Keratinocyte (primary cell): ENCODE data around the gene EXT2. TPM values are rescaled to one million over a fixed set of nuclear protein-coding genes. Genes with fewer than 3 reads are reported as not detected.

Experiments
- DNase-seq: peaks from one replicate; pipeline ENCODE4 v3.0.0-alpha.2; 2011; ENCODE audit warnings: low read depth, missing footprints, low spot score
- FAIRE-seq: peaks from 2 replicates; lab custom pipeline; 2011; peaks lifted over from hg19 to GRCh38; lab: Jason Lieb, UNC
- H2AFZ ChIP-seq: 2 replicates; pipeline ENCODE4 v1.6.0; 2012; ENCODE audit warnings: low read length, control low read depth, inconsistent platforms; ENCODE audit not compliant: control insufficient read depth
- H3K27ac ChIP-seq: 2 replicates; pipeline ENCODE4 v1.5.1; 2011; ENCODE audit warnings: low read length; ENCODE audit not compliant: control insufficient read depth, insufficient read depth
- H3K27me3 ChIP-seq: 3 replicates; pipeline ENCODE4 v1.6.0; 2011; ENCODE audit warnings: low read length; ENCODE audit not compliant: control insufficient read depth, insufficient read depth; ENCODE audit errors: extremely low read depth
- H3K36me3 ChIP-seq, 2 experiments: 2 replicates in 1 of 2; 3 replicates in 1 of 2; pipeline ENCODE4 v1.5.1; 2011; ENCODE audit warnings: low read length in 2 of 2, mild to moderate bottlenecking in 1 of 2; ENCODE audit not compliant: control insufficient read depth in 2 of 2, insufficient read depth in 2 of 2; ENCODE audit errors: extremely low read depth in 1 of 2
- H3K4me1 ChIP-seq: 3 replicates; pipeline ENCODE4 v1.5.1; 2011; ENCODE audit warnings: low read length; ENCODE audit not compliant: control insufficient read depth, insufficient read depth; ENCODE audit errors: extremely low read depth
- H3K4me2 ChIP-seq: 3 replicates; pipeline ENCODE4 v1.6.0; 2011; ENCODE audit warnings: low read depth, low read length; ENCODE audit not compliant: control insufficient read depth, insufficient read depth; ENCODE audit errors: extremely low read depth
- H3K4me3 ChIP-seq, 3 experiments: fragments of 200-600 bp in 1 of 3; sonication (generic) in 1 of 3; 2 replicates in 2 of 3; 3 replicates in 1 of 3; pipeline ENCODE4 v1.5.1; 2011 to 2016; ENCODE audit warnings: low read length in 3 of 3, mild to moderate bottlenecking in 3 of 3, control low read depth in 2 of 3, inconsistent platforms in 1 of 3, low read depth in 1 of 3, mixed read lengths in 1 of 3, mixed run types in 1 of 3, moderate library complexity in 1 of 3; ENCODE audit not compliant: control insufficient read depth in 2 of 3, insufficient read depth in 2 of 3; ENCODE audit errors: extremely low read depth in 1 of 3
- H3K79me2 ChIP-seq: 2 replicates; pipeline ENCODE4 v1.6.0; 2012; ENCODE audit warnings: low read length; ENCODE audit not compliant: control insufficient read depth, insufficient read depth
- H3K9ac ChIP-seq: 3 replicates; pipeline ENCODE4 v1.6.0; 2011; ENCODE audit warnings: low read length; ENCODE audit not compliant: control insufficient read depth, insufficient read depth; ENCODE audit errors: extremely low read depth
- H3K9me1 ChIP-seq: 3 replicates; pipeline ENCODE4 v1.6.0; 2011; ENCODE audit warnings: low read length; ENCODE audit not compliant: control insufficient read depth, insufficient read depth; ENCODE audit errors: extremely low read depth
- H3K9me3 ChIP-seq: 2 replicates; pipeline ENCODE4 v1.5.1; 2012; ENCODE audit warnings: low read depth, low read length; ENCODE audit not compliant: control insufficient read depth
- H4K20me1 ChIP-seq: 3 replicates; pipeline ENCODE4 v1.6.0; 2011; ENCODE audit warnings: low read length; ENCODE audit not compliant: control insufficient read depth, insufficient read depth; ENCODE audit errors: extremely low read depth
- EZH2 ChIP-seq: IDR thresholded peaks from one replicate; pipeline ENCODE4 v1.6.1; 2012; ENCODE audit warnings: inconsistent platforms, mild to moderate bottlenecking, low read length, moderate library complexity
- dilution Hi-C: fragments of 300-500 bp; cut with MboI; formaldehyde crosslinking; loops from one replicate; pipeline ENCODE4 v1.7.0; 2020; ENCODE audit warnings: low sequenced_read_pairs; ENCODE audit not compliant: extremely low pct_ligation_motif_present
- polyA plus RNA-seq, 5 experiments: library from polyadenylated mRNA; depleted of rRNA in 3 of 5; stranded (reverse) in 3 of 5; stranded (forward) in 1 of 5; unstranded in 1 of 5; fragments of >200 nt; gene quantifications; 1 replicate in 1 of 5; 2 replicates in 3 of 5; 3 replicates in 1 of 5; pipeline versions ENCODE4 v1.2.1 to v1.2.3, GENCODE V29; 2011 to 2012; ENCODE audit warnings: missing spikeins in 2 of 5, low read depth in 1 of 5, low replicate concordance in 1 of 5
- TF ChIP-seq, protein P1 (sequence below), 3 experiments: IDR thresholded peaks in 1 of 3; conservative IDR thresholded peaks in 1 of 3; optimal IDR thresholded peaks in 1 of 3; 2 replicates in 2 of 3; 3 replicates in 1 of 3; pipeline versions ENCODE3 to v1.5.1; 2011; ENCODE audit warnings: low read length in 3 of 3, mild to moderate bottlenecking in 3 of 3, moderate library complexity in 2 of 3, control low read depth in 1 of 3, inconsistent platforms in 1 of 3; ENCODE audit not compliant: insufficient read depth in 2 of 3; ENCODE audit errors: extremely low read depth in 1 of 3

The EXT2 gene
- polyA plus RNA-seq, 1 donor (not counting 4 experiments of a cell fraction or from before 2014, with no cell fraction given): 148 TPM

DNA sequence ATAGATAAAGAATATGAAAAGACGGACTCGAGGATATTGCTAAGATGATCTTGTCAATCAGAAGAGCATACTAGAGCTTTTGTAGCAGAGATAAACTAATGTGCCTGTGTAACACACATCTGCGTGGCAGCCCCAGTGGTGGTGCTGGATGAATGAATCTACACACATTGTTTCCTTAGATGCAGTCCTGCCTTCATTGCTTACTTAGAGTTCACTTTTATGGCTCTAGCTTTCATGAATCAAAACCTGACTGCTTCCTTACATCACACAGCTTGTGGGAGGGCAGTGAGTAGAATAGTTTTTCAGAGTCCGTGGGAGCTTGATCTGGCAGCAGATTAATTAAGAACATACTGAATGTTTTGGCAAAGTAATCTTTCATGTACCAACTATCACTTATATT, 83.7 kb downstream of the EXT2 start:
- no peak overlapping the region for H3K4me3 ChIP-seq
- dilution Hi-C loops: no loop called here

DNA sequence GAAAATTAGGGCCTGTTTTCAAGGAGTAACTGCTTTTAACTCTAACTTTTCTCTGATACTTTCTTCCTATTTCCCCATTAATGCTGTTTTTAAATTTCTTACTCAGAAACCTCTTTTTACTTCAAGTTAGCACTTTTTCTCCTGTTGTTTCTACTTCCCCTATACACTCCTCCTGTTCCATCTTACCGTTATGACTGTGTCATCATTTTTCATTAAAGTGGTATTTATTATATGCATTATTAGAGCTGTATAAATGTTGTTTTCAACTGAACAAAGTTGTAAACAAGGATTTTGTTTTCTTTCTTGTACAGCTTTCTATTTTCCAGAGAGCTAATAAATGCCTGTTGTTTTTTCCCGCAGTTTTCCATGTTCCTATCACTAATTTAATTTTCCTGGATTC, 84.6 kb downstream of the EXT2 start:
- Histone ChIP-seq H3K4me2 (no peak overlapping the region), H3K9ac (no peak overlapping the region), H3K4me1 (no peaks in the 10 kb centered on the region), H4K20me1 (no peaks in the 10 kb centered on the region), H3K27me3 (no peaks in the 10 kb centered on the region), H3K27ac (no peak overlapping the region), H3K36me3 (no peaks in the 10 kb centered on the region), H3K79me2 (peaks cover 13% of the 10 kb centered on the region), H3K9me3 (no peaks in the 10 kb centered on the region), H3K9me1 (no peaks in the 10 kb centered on the region), H3K4me3 (no peak overlapping the region), H2AFZ (no peak overlapping the region)
- no peak for DNase-seq
- dilution Hi-C loops: no loop called here
- no peak for TF ChIP-seq EZH2
- TF ChIP-seq, protein P1, sequence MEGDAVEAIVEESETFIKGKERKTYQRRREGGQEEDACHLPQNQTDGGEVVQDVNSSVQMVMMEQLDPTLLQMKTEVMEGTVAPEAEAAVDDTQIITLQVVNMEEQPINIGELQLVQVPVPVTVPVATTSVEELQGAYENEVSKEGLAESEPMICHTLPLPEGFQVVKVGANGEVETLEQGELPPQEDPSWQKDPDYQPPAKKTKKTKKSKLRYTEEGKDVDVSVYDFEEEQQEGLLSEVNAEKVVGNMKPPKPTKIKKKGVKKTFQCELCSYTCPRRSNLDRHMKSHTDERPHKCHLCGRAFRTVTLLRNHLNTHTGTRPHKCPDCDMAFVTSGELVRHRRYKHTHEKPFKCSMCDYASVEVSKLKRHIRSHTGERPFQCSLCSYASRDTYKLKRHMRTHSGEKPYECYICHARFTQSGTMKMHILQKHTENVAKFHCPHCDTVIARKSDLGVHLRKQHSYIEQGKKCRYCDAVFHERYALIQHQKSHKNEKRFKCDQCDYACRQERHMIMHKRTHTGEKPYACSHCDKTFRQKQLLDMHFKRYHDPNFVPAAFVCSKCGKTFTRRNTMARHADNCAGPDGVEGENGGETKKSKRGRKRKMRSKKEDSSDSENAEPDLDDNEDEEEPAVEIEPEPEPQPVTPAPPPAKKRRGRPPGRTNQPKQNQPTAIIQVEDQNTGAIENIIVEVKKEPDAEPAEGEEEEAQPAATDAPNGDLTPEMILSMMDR (optimal IDR thresholded peaks at IDR 0.05 in 1 of 3, IDR thresholded peaks at IDR 0.05 in 1 of 3, conservative IDR thresholded peaks at IDR 0.05 in 1 of 3; ENCODE audit: extremely low read depth in 1 of 3, insufficient read depth in 2 of 3, low read length in 3 of 3): no peak
- FAIRE-seq: no peak

More for the DNA sequence above, 83.7 kb downstream of the EXT2 start:
- no peaks in the 10 kb centered on the region for H3K4me1 ChIP-seq
- no peak for TF ChIP-seq EZH2
- TF ChIP-seq, protein P1 (optimal IDR thresholded peaks at IDR 0.05 in 1 of 3, IDR thresholded peaks at IDR 0.05 in 1 of 3, conservative IDR thresholded peaks at IDR 0.05 in 1 of 3; ENCODE audit: extremely low read depth in 1 of 3, insufficient read depth in 2 of 3, low read length in 3 of 3): no peak
- H4K20me1 ChIP-seq: no peaks in the 10 kb centered on the region
- H3K9me1 ChIP-seq: no peaks in the 10 kb centered on the region
- no peak overlapping the region for H2AFZ ChIP-seq
- peaks cover 13% of the 10 kb centered on the region for H3K79me2 ChIP-seq
- no peak for DNase-seq
- H3K27ac ChIP-seq: no peak overlapping the region
- H3K27me3 ChIP-seq: no peaks in the 10 kb centered on the region
- H3K9ac ChIP-seq: no peak overlapping the region
- no peak overlapping the region for H3K4me2 ChIP-seq
- no peaks in the 10 kb centered on the region for H3K9me3 ChIP-seq
- H3K36me3 ChIP-seq: no peaks in the 10 kb centered on the region
- peak; percentile 17 for FAIRE-seq
